C4-2B (cell line): Measurements from ENCODE around the gene SLC7A6.

Experiments used
- ZFX ChIP-seq: fragments of 450-650 bp; IDR thresholded peaks from 2 replicates; pipeline ENCODE4 v1.6.1; 2017
- TF ChIP-seq, protein P1 (sequence below): fragments of 450-650 bp; conservative IDR thresholded peaks from 2 replicates; pipeline ENCODE4 v1.5.1; 2017; ENCODE audit warnings: mild to moderate bottlenecking

DNA sequence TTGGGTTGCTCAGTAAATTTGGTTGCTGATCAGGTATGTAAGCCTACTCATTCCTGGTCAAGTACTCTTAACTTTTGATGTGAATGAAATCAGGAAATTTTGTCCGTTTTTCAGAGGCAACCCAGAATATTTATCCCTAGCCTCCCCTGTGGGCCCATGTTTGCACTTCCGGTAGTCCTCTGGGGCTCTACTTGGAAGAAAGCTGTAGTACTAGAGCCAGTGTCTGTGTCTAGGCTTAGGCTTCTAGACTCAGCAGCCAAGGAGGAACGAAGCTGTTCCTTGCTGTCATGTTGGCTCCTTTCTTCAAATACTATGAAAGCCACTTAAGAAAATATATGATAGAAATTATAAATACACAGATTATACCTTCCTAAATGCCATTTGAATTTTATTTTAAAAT, 49.6 kb upstream of the SLC7A6 start:
- TF ChIP-seq, protein P1, sequence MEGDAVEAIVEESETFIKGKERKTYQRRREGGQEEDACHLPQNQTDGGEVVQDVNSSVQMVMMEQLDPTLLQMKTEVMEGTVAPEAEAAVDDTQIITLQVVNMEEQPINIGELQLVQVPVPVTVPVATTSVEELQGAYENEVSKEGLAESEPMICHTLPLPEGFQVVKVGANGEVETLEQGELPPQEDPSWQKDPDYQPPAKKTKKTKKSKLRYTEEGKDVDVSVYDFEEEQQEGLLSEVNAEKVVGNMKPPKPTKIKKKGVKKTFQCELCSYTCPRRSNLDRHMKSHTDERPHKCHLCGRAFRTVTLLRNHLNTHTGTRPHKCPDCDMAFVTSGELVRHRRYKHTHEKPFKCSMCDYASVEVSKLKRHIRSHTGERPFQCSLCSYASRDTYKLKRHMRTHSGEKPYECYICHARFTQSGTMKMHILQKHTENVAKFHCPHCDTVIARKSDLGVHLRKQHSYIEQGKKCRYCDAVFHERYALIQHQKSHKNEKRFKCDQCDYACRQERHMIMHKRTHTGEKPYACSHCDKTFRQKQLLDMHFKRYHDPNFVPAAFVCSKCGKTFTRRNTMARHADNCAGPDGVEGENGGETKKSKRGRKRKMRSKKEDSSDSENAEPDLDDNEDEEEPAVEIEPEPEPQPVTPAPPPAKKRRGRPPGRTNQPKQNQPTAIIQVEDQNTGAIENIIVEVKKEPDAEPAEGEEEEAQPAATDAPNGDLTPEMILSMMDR = no peak
- no peak for TF ChIP-seq ZFX
